AG04449 (cell line): ENCODE results near the gene OR51G1.

Experiments
- CTCF ChIA-PET: fragments of 350-600 bp; formaldehyde crosslinking; extraction: SDS; loops from one replicate; lab custom pipeline; 2021; ENCODE audit warnings: antibody characterized with exemption; lab: Yijun Ruan, JAX
- POLR2A ChIA-PET: fragments of 400-600, 350-600 bp; formaldehyde crosslinking; extraction: SDS; loops from one replicate; lab custom pipeline; 2020; ENCODE audit warnings: antibody characterized with exemption, inconsistent platforms; lab: Yijun Ruan, JAX
- DNase-seq: peaks from one replicate; pipeline ENCODE4 v3.0.0-alpha.2; 2010; ENCODE audit warnings: low read depth, low spot score
- H3K4me3 ChIP-seq: 2 replicates; pipeline ENCODE4 v1.5.1; 2011; ENCODE audit warnings: low read depth, mild to moderate bottlenecking, control low read depth, low read length
- CTCF ChIP-seq: IDR thresholded peaks from one replicate; pipeline ENCODE4 v1.5.1; 2011; ENCODE audit warnings: mild to moderate bottlenecking, moderate library complexity, low read length, control low read depth, inconsistent platforms; ENCODE audit not compliant: insufficient read depth; ENCODE audit errors: missing control alignments

Gene OR51G1

GRCh38 chr11:4932751-4933150 lies 8.6 kb upstream of the OR51G1 start:
- CTCF ChIA-PET, result no interaction called here

GRCh38 chr11:4926608-4927007 lies 2.5 kb upstream of the OR51G1 start:
- POLR2A ChIA-PET, result no interaction called here
- no peak for TF ChIP-seq CTCF
- CTCF ChIA-PET, result no interaction called here
- DNase-seq, result no peak
- no peak overlapping the region for H3K4me3 ChIP-seq

More at GRCh38 chr11:4932751-4933150, 8.6 kb upstream of the OR51G1 start:
- H3K4me3 ChIP-seq, result no peak overlapping the region
- POLR2A ChIA-PET, result no interaction called here
- no peak for DNase-seq
- no peak for TF ChIP-seq CTCF

- CTCF ChIA-PET, result no interaction called here
- TF ChIP-seq CTCF, result no peak
- no peak for DNase-seq
- no peak overlapping the region for H3K4me3 ChIP-seq
- POLR2A ChIA-PET, result no interaction called here
Measured at GRCh38 chr11:4922304-4922703, 1.8 kb downstream of the OR51G1 start.

GRCh38 chr11:4921796-4922195 lies 2.3 kb downstream of the OR51G1 start:
- no peak overlapping the region for H3K4me3 ChIP-seq
- TF ChIP-seq CTCF, result no peak
- ChIA-PET CTCF (no interaction called here), POLR2A (no interaction called here)
- DNase-seq, result no peak

- ChIA-PET POLR2A (no interaction called here), CTCF (no interaction called here)
- DNase-seq, result no peak
- no peak for TF ChIP-seq CTCF
- H3K4me3 ChIP-seq, result no peak within 1 kb of the TSS
Measured at GRCh38 chr11:4919250-4919649, 4.9 kb downstream of the OR51G1 start, which contains the start of gene OR51G2. TSS of gene OR51G2 (minus strand) at chr11:4919350. CDS start at chr11:4915663, 3,687 bp downstream.

GRCh38 chr11:4916581-4916980 lies 7.6 kb downstream of the OR51G1 start:
- POLR2A ChIA-PET, result no interaction called here
- TF ChIP-seq CTCF, result no peak
- DNase-seq, result no peak
- CTCF ChIA-PET, result no interaction called here
- no peak overlapping the region for H3K4me3 ChIP-seq
